ENCODE measurements around the gene ARHGEF26.

The ARHGEF26 gene

DNA sequence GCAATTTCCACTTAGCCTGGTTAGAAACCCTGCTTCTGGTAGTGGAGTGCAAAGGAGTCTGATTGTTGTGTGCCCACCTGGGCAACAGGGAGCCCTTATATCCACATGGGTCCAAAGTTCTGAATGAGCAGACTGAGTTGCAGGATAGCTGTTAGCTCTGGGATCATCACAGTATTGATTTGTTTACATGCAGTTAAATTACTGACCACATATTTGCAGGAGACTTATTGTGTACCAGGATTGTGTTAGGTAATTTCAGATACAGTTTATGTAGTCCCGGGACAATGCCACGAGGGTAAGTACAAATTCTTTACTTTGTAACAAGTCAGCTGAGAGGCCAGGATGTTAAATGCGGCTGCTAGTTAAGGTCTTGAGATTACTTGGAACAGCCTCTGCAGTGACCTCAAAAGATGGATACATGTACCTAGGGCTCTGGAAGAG lies 18.8 kb downstream of the ARHGEF26 start:
- Histone ChIP-seq H3K27me3 (ENCODE audit: insufficient read depth, low read length) (no peaks in the 10 kb centered on the region), H3K79me2 (ENCODE audit: insufficient read depth, low read length) (no peaks in the 10 kb centered on the region), H3K4me1 (ENCODE audit: insufficient read depth, low read length, severe bottlenecking) (no peaks in the 10 kb centered on the region), H3K9me3 (ENCODE audit: low read length) (no peaks in the 10 kb centered on the region), H3K4me3 (ENCODE audit: low read depth, low read length, poor library complexity, severe bottlenecking) (no peak overlapping the region), H4K20me1 (ENCODE audit: insufficient read depth, low read length) (no peaks in the 10 kb centered on the region), H3K36me3 (ENCODE audit: insufficient read depth, low read length) (no peaks in the 10 kb centered on the region), H3K9ac (ENCODE audit: low read length) (no peak overlapping the region), H3K9me2 (ENCODE audit: low read depth, low read length) (no peaks in the 10 kb centered on the region), H3F3A (ENCODE audit: insufficient read depth, low read length) (no peaks in the 10 kb centered on the region), H3K27ac (ENCODE audit: low read depth, low read length, poor library complexity, severe bottlenecking) (no peak overlapping the region), H2AFZ (ENCODE audit: low read length) (no peak overlapping the region), H3K4me2 (ENCODE audit: low read length) (no peak overlapping the region)
- TF ChIP-seq, protein P1, sequence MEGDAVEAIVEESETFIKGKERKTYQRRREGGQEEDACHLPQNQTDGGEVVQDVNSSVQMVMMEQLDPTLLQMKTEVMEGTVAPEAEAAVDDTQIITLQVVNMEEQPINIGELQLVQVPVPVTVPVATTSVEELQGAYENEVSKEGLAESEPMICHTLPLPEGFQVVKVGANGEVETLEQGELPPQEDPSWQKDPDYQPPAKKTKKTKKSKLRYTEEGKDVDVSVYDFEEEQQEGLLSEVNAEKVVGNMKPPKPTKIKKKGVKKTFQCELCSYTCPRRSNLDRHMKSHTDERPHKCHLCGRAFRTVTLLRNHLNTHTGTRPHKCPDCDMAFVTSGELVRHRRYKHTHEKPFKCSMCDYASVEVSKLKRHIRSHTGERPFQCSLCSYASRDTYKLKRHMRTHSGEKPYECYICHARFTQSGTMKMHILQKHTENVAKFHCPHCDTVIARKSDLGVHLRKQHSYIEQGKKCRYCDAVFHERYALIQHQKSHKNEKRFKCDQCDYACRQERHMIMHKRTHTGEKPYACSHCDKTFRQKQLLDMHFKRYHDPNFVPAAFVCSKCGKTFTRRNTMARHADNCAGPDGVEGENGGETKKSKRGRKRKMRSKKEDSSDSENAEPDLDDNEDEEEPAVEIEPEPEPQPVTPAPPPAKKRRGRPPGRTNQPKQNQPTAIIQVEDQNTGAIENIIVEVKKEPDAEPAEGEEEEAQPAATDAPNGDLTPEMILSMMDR (IDR thresholded peaks at IDR 0.05; ENCODE audit: low read length), result no peak
- TF ChIP-seq EZH2 (IDR thresholded peaks at IDR 0.05; ENCODE audit: borderline replicate concordance, low read length), result no peak

DNA sequence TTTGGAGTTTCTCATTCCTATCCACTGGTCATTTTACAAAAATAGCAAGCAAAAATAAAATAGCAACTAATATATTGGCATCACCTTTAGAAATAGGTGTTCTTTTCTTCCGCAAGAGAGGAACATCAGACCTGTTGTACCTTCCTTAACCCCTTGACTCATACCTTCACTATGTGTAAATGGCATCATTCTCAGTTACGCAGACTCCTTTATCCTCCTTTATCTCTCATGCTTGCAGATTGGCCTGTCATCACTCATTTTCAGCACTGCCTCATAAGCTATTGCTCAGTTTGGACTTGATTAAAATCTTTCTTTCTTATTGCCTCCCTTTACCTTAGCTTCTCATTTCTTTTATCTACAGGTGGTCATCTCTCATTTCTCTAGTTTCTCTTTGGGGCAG lies 21.4 kb downstream of the ARHGEF26 start:
- Histone ChIP-seq H3K9me2 (ENCODE audit: low read depth, low read length) (no peaks in the 10 kb centered on the region), H3K9me3 (ENCODE audit: low read length) (no peaks in the 10 kb centered on the region), H3K79me2 (ENCODE audit: insufficient read depth, low read length) (no peaks in the 10 kb centered on the region), H3K27me3 (ENCODE audit: insufficient read depth, low read length) (no peaks in the 10 kb centered on the region), H3K27ac (ENCODE audit: low read depth, low read length, poor library complexity, severe bottlenecking) (no peak overlapping the region), H3F3A (ENCODE audit: insufficient read depth, low read length) (no peaks in the 10 kb centered on the region), H3K36me3 (ENCODE audit: insufficient read depth, low read length) (no peaks in the 10 kb centered on the region), H4K20me1 (ENCODE audit: insufficient read depth, low read length) (no peaks in the 10 kb centered on the region), H3K9ac (ENCODE audit: low read length) (no peak overlapping the region), H2AFZ (ENCODE audit: low read length) (no peak overlapping the region), H3K4me3 (ENCODE audit: low read depth, low read length, poor library complexity, severe bottlenecking) (no peak overlapping the region), H3K4me2 (ENCODE audit: low read length) (no peak overlapping the region), H3K4me1 (ENCODE audit: insufficient read depth, low read length, severe bottlenecking) (no peaks in the 10 kb centered on the region)
- no peak for TF ChIP-seq EZH2 (IDR thresholded peaks at IDR 0.05; ENCODE audit: borderline replicate concordance, low read length)
- TF ChIP-seq, protein P1 (IDR thresholded peaks at IDR 0.05; ENCODE audit: low read length), result no peak

GRCh38 chr3:154143873-154144272 lies 22.7 kb downstream of the ARHGEF26 start:
- H3K27ac ChIP-seq (ENCODE audit: low read depth, low read length, poor library complexity, severe bottlenecking), result no peak overlapping the region
- H3K27me3 ChIP-seq (ENCODE audit: insufficient read depth, low read length), result no peaks in the 10 kb centered on the region
- H3K9me3 ChIP-seq (ENCODE audit: low read length), result no peaks in the 10 kb centered on the region
- no peaks in the 10 kb centered on the region for H3F3A ChIP-seq (ENCODE audit: insufficient read depth, low read length)
- no peaks in the 10 kb centered on the region for H4K20me1 ChIP-seq (ENCODE audit: insufficient read depth, low read length)
- no peak overlapping the region for H3K4me3 ChIP-seq (ENCODE audit: low read depth, low read length, poor library complexity, severe bottlenecking)
- H3K4me2 ChIP-seq (ENCODE audit: low read length), result no peak overlapping the region
- no peaks in the 10 kb centered on the region for H3K79me2 ChIP-seq (ENCODE audit: insufficient read depth, low read length)
- H2AFZ ChIP-seq (ENCODE audit: low read length), result no peak overlapping the region
- TF ChIP-seq, protein P1 (IDR thresholded peaks at IDR 0.05; ENCODE audit: low read length), result no peak
- TF ChIP-seq EZH2 (IDR thresholded peaks at IDR 0.05; ENCODE audit: borderline replicate concordance, low read length), result no peak
- H3K9ac ChIP-seq (ENCODE audit: low read length), result no peak overlapping the region
- no peaks in the 10 kb centered on the region for H3K36me3 ChIP-seq (ENCODE audit: insufficient read depth, low read length)
- no peaks in the 10 kb centered on the region for H3K4me1 ChIP-seq (ENCODE audit: insufficient read depth, low read length, severe bottlenecking)
- H3K9me2 ChIP-seq (ENCODE audit: low read depth, low read length), result no peaks in the 10 kb centered on the region

Measured in OCI-LY1 (cell line).